Hematopoietic multipotent progenitor cell (in vitro differentiated cells): ENCODE data around the gene NSMF. TPM values are rescaled to one million over a fixed set of nuclear protein-coding genes. Genes with fewer than 3 reads are reported as not detected.
A peak's percentile ranks its signal among the peaks of the same experiment; 100 is the strongest.

Source experiments
- DNase-seq, 3 donors: peaks; one replicate each; pipeline ENCODE4 v3.0.0-alpha.2; 2011 to 2015; ENCODE audit warnings: low read depth in 2 of 3, low spot score in 2 of 3
- total RNA-seq: library from RNA; depleted of rRNA; stranded (reverse); fragments of >200 nt; gene quantifications from one replicate; pipeline ENCODE4 v1.2.3, GENCODE V29; 2012

NSMF gene
- total RNA-seq, 1 donor: 26.4 TPM

DNA sequence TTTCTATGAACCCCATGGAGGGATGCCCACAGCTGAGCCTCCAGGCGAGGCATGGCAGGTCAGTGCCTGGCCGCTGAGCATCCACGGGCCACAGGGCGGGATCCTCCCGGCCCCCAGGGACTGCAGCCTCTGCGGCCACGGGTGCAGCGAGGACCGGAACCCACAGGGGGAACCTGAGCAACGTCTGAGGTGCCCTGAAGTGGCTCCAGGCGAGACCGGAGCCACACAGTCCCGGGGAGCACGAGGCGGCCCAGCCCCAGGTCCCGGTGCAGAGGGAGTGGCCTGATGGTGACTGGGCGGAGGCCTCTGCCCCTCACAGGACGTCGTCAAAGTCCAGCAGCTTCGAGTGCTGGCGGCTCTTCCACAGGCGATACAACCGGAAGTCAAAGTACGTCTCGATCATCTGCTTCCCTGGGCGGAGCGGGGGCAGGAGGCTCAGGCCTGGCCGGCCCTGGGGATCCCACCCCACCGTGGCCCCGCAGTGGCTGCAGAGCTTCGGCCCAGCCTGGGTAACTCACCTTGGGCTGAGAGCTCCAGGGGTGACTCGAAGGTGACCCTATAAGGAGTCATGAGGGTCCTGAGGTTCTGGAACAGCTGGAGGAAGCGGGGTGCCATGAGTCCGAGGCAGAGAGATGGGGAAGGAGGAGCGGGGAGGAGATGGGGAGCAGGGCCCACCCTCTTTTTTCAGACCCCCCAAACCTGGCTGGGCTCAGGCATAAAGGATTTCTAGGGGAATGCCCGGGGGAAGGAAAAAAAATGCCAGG lies 9.9 kb downstream of the NSMF start:
- no peak for DNase-seq

GRCh38 chr9:137448602-137448962 lies 10.6 kb downstream of the NSMF start:
- DNase-seq: no peak

- no peak for DNase-seq
Observed at GRCh38 chr9:137447722-137448601, 11.2 kb downstream of the NSMF start.

GRCh38 chr9:137446851-137447471 lies 12.2 kb downstream of the NSMF start:
- DNase-seq: no peak

DNA sequence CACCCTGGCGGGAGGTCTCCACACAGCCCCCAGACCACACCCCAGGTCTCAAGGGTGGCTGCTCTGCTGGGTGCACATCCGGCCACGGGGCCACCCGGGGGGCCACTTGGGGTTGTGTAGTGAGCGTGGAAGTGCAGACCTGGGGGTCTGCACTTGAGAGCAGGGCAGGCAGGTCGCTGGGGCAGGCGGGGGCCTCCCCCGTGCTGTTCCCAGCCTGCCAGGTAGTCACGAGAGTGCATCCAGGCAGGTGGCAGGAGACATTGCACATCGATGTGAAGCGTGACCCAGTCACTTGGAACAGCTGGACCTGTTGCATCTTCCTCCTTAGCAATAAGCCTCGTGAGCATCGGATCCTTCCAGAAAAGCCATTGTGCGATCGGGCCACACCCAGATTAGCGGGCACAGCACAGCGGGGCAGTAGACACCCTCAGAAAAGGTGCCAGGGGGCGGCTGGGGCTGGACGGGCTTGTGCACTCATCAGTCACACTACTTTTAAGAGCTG lies 13.2 kb downstream of the NSMF start:
- no peak for DNase-seq

DNA sequence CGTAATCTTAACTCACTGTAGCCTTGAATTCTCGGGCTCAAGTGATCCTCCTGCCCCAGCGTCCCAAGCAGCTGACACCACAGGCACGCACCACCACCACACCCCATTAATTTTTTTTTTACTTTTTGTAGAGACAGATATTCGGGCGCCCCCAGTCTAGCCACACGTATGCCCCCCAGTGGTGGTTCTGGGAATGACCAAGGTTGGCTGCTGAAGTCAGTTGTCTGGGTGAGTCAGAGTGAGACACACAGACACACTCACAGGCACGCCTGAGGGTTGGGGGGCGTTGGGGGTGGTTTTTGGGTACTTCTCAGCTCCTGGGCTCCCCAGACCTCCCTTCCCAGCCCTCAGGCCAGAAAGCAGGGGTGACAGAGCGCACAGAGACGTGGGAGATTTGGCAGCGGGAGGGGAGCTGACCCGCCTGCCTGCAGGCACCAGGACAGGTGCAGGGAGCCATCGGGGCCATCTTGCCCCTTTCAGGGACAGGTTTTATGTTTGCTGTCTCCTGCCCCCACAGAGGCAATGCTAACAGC lies 13.8 kb downstream of the NSMF start:
- peak; percentile 74 to 92 (median 85) for DNase-seq

GRCh38 chr9:137444106-137444790 lies 14.9 kb downstream of the NSMF start:
- DNase-seq: no peak

GRCh38 chr9:137441935-137442321 lies 17.2 kb downstream of the NSMF start:
- no peak for DNase-seq

GRCh38 chr9:137441289-137441934 lies 17.7 kb downstream of the NSMF start, which contains the start of gene ENTPD8:
TSS of gene ENTPD8 (minus strand) at chr9:137441357. CDS start at chr9:137438285, 3,072 bp downstream.
- peak in 2 of 3 donors; percentile 51 to 53 for DNase-seq

DNA sequence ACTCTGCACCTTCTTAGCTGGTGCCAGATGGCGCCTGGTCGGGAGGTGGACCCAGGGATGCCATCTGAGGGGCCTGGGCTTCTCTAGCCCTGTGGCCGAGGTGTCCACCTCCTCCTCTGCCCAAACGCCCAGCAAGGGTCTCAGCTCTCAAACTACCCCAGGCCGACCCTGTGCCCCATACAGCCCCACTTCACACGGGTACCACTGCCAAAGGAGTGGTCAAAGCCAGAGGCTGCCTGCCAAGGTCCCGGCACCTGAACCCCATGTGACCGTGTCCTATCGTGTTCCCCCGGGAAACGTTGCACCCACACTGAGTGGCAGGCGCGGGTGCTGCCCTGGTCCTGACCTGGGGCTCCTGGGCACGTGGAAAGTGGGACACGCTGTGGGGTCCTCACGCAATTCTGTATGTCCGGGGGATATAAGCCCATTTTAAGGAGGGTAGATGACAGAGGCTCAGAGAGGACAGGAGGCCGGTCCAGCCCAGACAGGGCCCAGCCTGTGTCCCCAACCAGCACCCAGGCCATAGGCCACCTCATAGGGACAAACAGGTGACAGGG lies 19.9 kb downstream of the NSMF start:
- no peak for DNase-seq

DNA sequence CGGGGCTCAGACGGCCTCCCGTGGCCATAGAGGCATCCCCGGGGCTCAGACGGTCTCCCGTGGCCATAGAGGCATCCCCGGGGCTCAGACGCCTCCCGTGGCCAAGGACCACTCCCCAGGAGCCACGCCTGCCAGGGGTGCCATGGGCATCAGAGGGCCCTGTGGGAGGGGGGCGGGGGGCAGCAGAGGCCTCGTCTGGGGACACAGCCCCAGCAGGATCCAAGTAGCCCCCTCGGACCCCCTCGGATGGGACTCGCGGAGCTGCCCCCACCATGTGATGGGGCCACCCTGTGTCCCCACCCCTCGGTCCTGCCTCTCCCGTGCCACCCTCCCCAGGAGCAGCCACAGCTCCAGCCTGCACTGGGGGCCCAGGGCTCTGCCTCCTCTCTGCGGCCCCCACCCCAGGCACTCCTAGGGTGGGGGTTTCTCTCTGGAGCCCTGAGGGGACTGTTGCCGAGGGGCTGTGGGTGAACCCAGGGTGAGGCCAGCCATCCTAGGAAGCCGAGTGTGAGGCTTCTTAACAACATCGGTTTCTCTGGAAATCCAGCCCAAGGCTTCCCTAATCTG lies 20.5 kb downstream of the NSMF start:
- no peak for DNase-seq

DNA sequence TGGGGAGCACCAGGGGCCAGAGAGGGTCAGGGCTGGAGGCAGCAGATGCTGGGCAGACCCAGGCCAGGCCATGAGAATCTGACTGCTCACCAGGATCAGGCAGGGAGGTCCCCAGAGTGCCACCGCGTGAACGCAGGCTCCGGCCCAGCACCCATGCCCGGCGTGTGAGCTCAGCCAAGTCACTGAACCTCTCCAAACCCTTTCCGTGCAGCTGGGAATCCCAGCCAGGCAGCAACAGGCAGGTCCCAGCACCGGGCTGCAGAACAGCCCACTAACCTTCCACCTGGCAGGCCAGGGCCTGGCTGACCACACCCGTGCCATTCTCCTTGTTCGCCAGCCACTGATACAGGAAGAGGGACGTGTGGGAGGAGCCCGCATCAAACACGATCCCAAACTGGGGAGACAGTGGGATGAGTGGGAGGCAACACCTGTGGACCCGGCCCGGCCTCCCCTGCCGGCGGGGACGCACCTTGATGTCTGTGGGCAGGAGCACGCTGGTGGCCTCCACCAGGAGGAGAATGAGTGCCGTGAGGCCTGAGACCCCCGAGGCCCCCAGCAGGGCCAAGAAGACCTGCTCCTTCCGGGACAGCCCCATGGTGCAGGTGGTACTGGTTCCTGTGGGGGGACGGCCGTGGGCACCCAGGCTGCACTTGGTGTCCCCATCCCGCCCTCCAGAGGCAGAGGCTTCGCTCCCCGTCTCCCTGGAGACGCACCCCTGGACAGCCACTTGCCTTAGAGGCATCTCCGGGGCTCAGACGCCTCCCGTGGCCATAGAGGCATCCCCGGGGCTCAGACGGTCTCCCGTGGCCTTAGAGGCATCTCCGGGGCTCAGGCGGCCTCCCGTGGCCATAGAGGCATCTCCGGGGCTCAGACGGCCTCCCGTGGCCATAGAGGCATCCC lies 21.2 kb downstream of the NSMF start:
- DNase-seq: no peak

GRCh38 chr9:137436761-137437600 lies 22.2 kb downstream of the NSMF start:
- DNase-seq: no peak

DNA sequence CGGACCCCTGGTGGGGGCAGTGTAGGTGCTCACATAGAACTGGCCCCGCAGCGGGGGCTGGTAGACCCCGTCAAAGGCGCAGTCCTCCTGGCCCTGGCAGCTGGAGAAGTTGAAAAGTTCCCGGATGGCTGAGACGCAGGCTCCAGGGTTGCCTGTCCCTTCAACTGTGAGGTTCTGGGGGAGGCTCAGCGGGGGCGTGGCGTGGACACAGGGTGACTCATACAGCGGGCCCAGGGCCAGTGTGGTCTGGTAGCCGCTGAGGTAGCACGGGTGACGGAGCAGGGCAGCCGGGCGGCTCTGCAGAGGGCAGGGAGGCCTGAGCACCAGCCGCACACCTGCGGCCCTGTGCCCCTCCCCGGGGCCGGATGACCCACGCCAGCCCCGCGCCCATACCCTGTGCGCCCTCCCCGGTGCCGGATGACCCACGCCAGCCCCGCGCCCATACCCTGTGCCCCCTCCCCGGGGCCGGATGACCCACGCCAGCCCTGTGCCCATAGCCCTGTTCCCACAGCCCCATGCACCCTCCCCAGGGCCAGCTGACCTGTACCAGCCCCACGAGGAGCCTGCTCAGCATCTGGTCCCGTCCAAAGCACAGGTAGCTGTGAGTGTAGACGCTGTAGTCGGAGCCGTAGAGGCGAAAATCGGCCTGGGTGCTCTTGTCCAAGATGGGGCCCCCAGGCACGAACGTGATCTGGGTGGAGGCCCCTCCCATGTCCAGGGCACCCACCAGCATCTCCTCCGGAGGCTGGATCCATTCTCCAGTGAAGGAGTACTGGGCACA lies 23.0 kb downstream of the NSMF start:
- DNase-seq: peak in 1 of 3 donors; percentile 50

DNA sequence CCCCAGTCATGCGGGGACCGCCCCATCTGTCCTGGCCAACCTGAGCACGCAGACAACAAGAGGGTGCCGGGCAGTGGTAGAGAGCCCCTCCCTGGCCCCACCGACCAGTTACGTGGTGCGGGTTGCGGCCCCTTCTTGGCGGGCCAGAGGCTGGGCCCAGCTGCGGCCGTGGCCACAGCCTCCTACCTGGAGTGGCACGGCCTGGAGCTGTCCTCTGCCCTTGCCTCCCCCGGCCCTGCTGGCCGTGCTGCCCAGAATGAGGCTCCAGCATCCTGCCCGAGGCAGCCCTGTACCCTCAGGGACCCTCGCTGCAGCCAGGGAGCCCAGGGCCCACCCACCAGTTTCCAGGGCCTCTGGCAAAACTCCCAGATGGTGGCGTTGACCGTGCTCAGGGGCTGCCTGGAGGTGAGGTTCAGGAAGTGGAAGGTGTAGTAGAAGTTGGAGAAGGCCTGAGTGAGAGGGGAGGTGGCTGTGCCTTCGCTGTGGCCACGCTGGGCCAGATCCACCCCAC lies 23.7 kb downstream of the NSMF start:
- no peak for DNase-seq
